Measurements from ENCODE around the gene AKAP17A.

AKAP17A gene

GRCh38 chrX:1646009-1646408, 54.6 kb downstream of the AKAP17A start:
- no peak for DNase-seq (ENCODE audit: low read depth)
- TF ChIP-seq CTCF (IDR thresholded peaks at IDR 0.05; ENCODE audit: control insufficient read depth, extremely low read depth, insufficient read depth), result no peak
- H3K4me3 ChIP-seq (ENCODE audit: low read depth, low read length), result no peak overlapping the region

- no peak for DNase-seq (ENCODE audit: low read depth)
- no peak for TF ChIP-seq CTCF (IDR thresholded peaks at IDR 0.05; ENCODE audit: control insufficient read depth, extremely low read depth, insufficient read depth)
- H3K4me3 ChIP-seq (ENCODE audit: low read depth, low read length), result no peak overlapping the region
Measured at GRCh38 chrX:1649621-1650020, 58.2 kb downstream of the AKAP17A start.

All from LNCaP clone FGC (cell line).